ENCODE results near the gene ADCK1. TPM values are rescaled to one million over a fixed set of nuclear protein-coding genes. Genes with fewer than 3 reads are reported as not detected.

ADCK1 gene
- total and polyA plus RNA-seq, 2 donors (not counting 1 experiment from before 2014, with no cell fraction given) = 10.6 to 18.3 TPM

DNA sequence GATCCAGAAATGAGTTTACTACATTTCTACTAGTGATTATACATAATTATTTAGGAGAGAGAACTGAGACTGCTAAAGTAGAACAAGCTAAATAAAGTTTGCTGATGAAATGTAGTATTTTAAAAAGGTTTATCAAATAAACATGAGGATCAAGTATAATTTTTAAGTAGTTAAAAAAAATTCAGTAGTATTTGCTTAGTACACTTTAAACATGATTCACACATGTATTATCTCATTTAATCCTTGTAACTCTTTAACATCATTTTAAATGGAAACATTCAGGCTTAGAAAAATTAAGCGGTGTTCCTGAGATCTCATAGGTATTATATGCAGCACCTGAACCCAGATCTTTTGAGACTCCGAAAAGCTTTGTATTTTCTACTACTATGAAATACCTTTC is 47.6 kb upstream of the ADCK1 start:
- H3K4me1 Mint-ChIP-seq = peaks cover 11% of the 10 kb centered on the region
- no peak overlapping the region for H3K9ac ChIP-seq (ENCODE audit: low read length)
- no peaks in the 10 kb centered on the region for H3K9me3 Mint-ChIP-seq (ENCODE audit: insufficient read depth)
- no peaks in the 10 kb centered on the region for H3K9me3 ChIP-seq (ENCODE audit: control extremely low read depth in 1 of 3, control insufficient read depth in 2 of 3, insufficient read depth in 1 of 3, low read length in 2 of 3)
- TF ChIP-seq CTCF (IDR thresholded peaks at IDR 0.05) = no peak
- TF ChIP-seq EZH2 (IDR thresholded peaks at IDR 0.05; ENCODE audit: borderline replicate concordance, insufficient read depth, low read depth, low read length, poor library complexity, severe bottlenecking) = no peak
- ATAC-seq (ENCODE audit: low read depth) (no peak), DNase-seq (no peak)
- H3K4me3 ChIP-seq (ENCODE audit: control extremely low read depth in 1 of 5, extremely low read depth in 1 of 5, insufficient read depth in 1 of 5, low read depth in 2 of 5, low read length in 4 of 5) = no peak overlapping the region
- peaks cover 75% of the 10 kb centered on the region for H3K79me2 ChIP-seq (ENCODE audit: control insufficient read depth, insufficient read depth, low read length)
- peaks cover 25 to 66% of the 10 kb centered on the region in 2 experiments for H3K36me3 ChIP-seq (replicated peaks in 1 of 2; ENCODE audit: control extremely low read depth in 1 of 2, control insufficient read depth in 1 of 2, extremely low read depth in 1 of 2, insufficient read depth in 2 of 2, low read length in 1 of 2)
- H3K4me3 Mint-ChIP-seq = no peak overlapping the region
- CTCF ChIA-PET = interaction anchor here (0.8 to 1.0 kb wide), 2 partner anchors 16 to 21 kb away, joined by 3 read pairs; no protein-coding TSS in a partner anchor
- H3K27me3 ChIP-seq (replicated peaks in 1 of 4; ENCODE audit: control extremely low read depth in 1 of 4, control insufficient read depth in 3 of 4, insufficient read depth in 4 of 4, low read length in 3 of 4) = no peaks in the 10 kb centered on the region
- POLR2A ChIA-PET = no interaction called here
- H3K27ac Mint-ChIP-seq = no peak overlapping the region
- no peak overlapping the region for H3K4me2 ChIP-seq (replicated peaks; ENCODE audit: low read depth, low read length, poor library complexity, severe bottlenecking)
- H3K4me1 ChIP-seq (ENCODE audit: control insufficient read depth in 2 of 2, insufficient read depth in 2 of 2, low read length in 2 of 2) = no peaks in the 10 kb centered on the region
- no peak overlapping the region for H3K27ac ChIP-seq (ENCODE audit: low read length in 2 of 2)
- H3K27me3 Mint-ChIP-seq = no peaks in the 10 kb centered on the region
- H4K20me1 ChIP-seq (ENCODE audit: control insufficient read depth, insufficient read depth, low read length, poor library complexity, severe bottlenecking) = peaks cover 57% of the 10 kb centered on the region
- H2AFZ ChIP-seq (ENCODE audit: insufficient read depth, low read depth, low read length, poor library complexity, severe bottlenecking) = no peak overlapping the region
- no CpG with 5 or more reads among the region's 2 CpGs for WGBS (ENCODE audit: insufficient coverage)
- intact Hi-C loops (cut with micrococcal nuclease) = no loop called here

DNA sequence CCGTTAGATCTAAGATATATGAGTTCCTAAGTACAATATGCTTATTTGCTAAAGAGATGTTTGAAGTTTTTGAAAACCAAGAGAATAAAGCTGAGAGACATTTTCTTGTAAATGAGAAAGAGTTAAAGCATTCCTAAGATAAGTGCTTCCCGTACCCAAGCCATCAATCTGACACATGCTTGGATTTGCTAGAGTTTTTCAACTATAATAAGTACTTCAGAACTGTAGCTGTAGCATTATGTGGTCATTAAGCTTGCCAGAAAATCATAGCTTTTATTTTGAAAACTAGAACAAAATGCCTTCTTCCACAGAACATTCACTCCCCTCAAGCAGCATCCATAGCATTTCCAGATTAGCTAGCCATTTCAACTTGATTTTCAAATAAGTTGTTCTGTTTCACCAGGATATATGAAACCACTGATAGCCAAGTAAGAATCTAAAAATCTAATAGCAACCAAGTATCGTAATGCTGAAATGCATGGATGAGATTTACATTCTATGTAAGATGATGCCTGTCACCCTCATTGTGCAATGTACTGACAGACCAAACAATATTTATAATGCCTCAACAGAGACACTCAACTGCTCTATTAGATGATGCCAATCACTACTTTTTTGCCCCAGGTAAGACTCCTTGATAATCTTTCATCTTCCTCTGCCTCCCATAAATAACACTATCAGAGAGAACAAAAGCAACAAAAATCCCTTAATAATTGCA is 47.0 kb upstream of the ADCK1 start:
- Histone ChIP-seq H3K4me1 (ENCODE audit: control insufficient read depth in 2 of 2, insufficient read depth in 2 of 2, low read length in 2 of 2) (no peaks in the 10 kb centered on the region), H3K4me3 (ENCODE audit: control extremely low read depth in 1 of 5, extremely low read depth in 1 of 5, insufficient read depth in 1 of 5, low read depth in 2 of 5, low read length in 4 of 5) (no peak overlapping the region), H3K27ac (ENCODE audit: low read length in 2 of 2) (no peak overlapping the region), H3K9ac (ENCODE audit: low read length) (no peak overlapping the region), H4K20me1 (ENCODE audit: control insufficient read depth, insufficient read depth, low read length, poor library complexity, severe bottlenecking) (peaks cover 64% of the 10 kb centered on the region), H3K4me2 (replicated peaks; ENCODE audit: low read depth, low read length, poor library complexity, severe bottlenecking) (no peak overlapping the region), H3K9me3 (ENCODE audit: control extremely low read depth in 1 of 3, control insufficient read depth in 2 of 3, insufficient read depth in 1 of 3, low read length in 2 of 3) (no peaks in the 10 kb centered on the region), H3K27me3 (replicated peaks in 1 of 4; ENCODE audit: control extremely low read depth in 1 of 4, control insufficient read depth in 3 of 4, insufficient read depth in 4 of 4, low read length in 3 of 4) (no peaks in the 10 kb centered on the region), H3K36me3 (replicated peaks in 1 of 2; ENCODE audit: control extremely low read depth in 1 of 2, control insufficient read depth in 1 of 2, extremely low read depth in 1 of 2, insufficient read depth in 2 of 2, low read length in 1 of 2) (peaks cover 25 to 67% of the 10 kb centered on the region in 2 experiments), H2AFZ (ENCODE audit: insufficient read depth, low read depth, low read length, poor library complexity, severe bottlenecking) (no peak overlapping the region), H3K79me2 (ENCODE audit: control insufficient read depth, insufficient read depth, low read length) (peaks cover 82% of the 10 kb centered on the region)
- CTCF ChIA-PET = no interaction called here
- POLR2A ChIA-PET = no interaction called here
- intact Hi-C loops (cut with micrococcal nuclease) = no loop called here
- no peaks in the 10 kb centered on the region for H3K9me3 Mint-ChIP-seq (ENCODE audit: insufficient read depth)
- DNase-seq (no peak), ATAC-seq (ENCODE audit: low read depth) (no peak)
- H3K4me3 Mint-ChIP-seq = no peak overlapping the region
- no peak overlapping the region for H3K27ac Mint-ChIP-seq
- TF ChIP-seq CTCF (IDR thresholded peaks at IDR 0.05) (no peak), EZH2 (IDR thresholded peaks at IDR 0.05; ENCODE audit: borderline replicate concordance, insufficient read depth, low read depth, low read length, poor library complexity, severe bottlenecking) (no peak)
- peaks cover 17% of the 10 kb centered on the region for H3K4me1 Mint-ChIP-seq
- no CpG with 5 or more reads among the region's 3 CpGs for WGBS (ENCODE audit: insufficient coverage)
- no peaks in the 10 kb centered on the region for H3K27me3 Mint-ChIP-seq

All from B cell (primary cell).